SU-DHL-6 (cell line): ENCODE results near the gene NT5DC3.

Source experiments
- H2AFZ ChIP-seq: fragments of 200-600 bp; sonication (generic); 2 replicates; pipeline ENCODE4 v1.6.1; 2014; ENCODE audit warnings: low read depth, mild to moderate bottlenecking, moderate library complexity, mixed read lengths, antibody characterized with exemption, low read length; ENCODE audit not compliant: severe bottlenecking
- H3F3A ChIP-seq: fragments of 200-600 bp; shearing (Covaris generic); 2 replicates; pipeline ENCODE4 v1.6.0; 2016; ENCODE audit warnings: antibody characterized with exemption, mild to moderate bottlenecking; ENCODE audit not compliant: insufficient read depth
- H3K27ac ChIP-seq: fragments of 200-600 bp; sonication (generic); 2 replicates; pipeline ENCODE4 v1.5.1; 2016; ENCODE audit warnings: low read depth, mild to moderate bottlenecking, low read length, moderate library complexity, mixed read lengths
- H3K27me3 ChIP-seq: fragments of 200-600 bp; sonication (generic), shearing (Covaris generic); 2 replicates; pipeline ENCODE4 v1.6.0; 2014; ENCODE audit warnings: mild to moderate bottlenecking, low read length
- H3K36me3 ChIP-seq: fragments of 200-600 bp; sonication (generic); 2 replicates; pipeline ENCODE4 v1.6.1; 2014; ENCODE audit warnings: mild to moderate bottlenecking, low read length, mixed read lengths
- H3K4me2 ChIP-seq: fragments of 300-600, 200-600 bp; shearing (Covaris generic), sonication (generic); 2 replicates; pipeline ENCODE4 v1.6.0; 2014; ENCODE audit warnings: low read length, low read depth, mild to moderate bottlenecking; ENCODE audit not compliant: poor library complexity, severe bottlenecking
- H3K4me3 ChIP-seq: fragments of 200-600 bp; sonication (generic); 2 replicates; pipeline ENCODE4 v1.5.1; 2014; ENCODE audit warnings: antibody characterized with exemption, low read length, mild to moderate bottlenecking, mixed read lengths; ENCODE audit not compliant: insufficient read depth, poor library complexity, severe bottlenecking
- H3K79me2 ChIP-seq: fragments of 200-600 bp; sonication (generic); 2 replicates; pipeline ENCODE4 v1.6.1; 2014; ENCODE audit warnings: mild to moderate bottlenecking, low read length, moderate library complexity; ENCODE audit not compliant: insufficient read depth
- H3K9ac ChIP-seq: fragments of 200-600 bp; sonication (generic); 2 replicates; pipeline ENCODE4 v1.7.0; 2014; ENCODE audit warnings: mild to moderate bottlenecking, low read length
- H3K9me2 ChIP-seq: fragments of 200-600 bp; sonication (generic); replicated peaks from 2 replicates; pipeline ENCODE4 v1.6.1; 2014; ENCODE audit warnings: low read length; ENCODE audit not compliant: insufficient read depth
- H3K9me3 ChIP-seq: fragments of 200-600 bp; sonication (generic); 2 replicates; pipeline ENCODE4 v1.6.1; 2014; ENCODE audit warnings: low read length, mixed read lengths; ENCODE audit not compliant: insufficient read depth
- H4K20me1 ChIP-seq: fragments of 200-600 bp; sonication (generic); 2 replicates; pipeline ENCODE4 v1.6.1; 2014; ENCODE audit warnings: low read depth, mild to moderate bottlenecking, antibody characterized with exemption, low read length, moderate library complexity, mixed read lengths
- CTCF ChIP-seq: fragments of 200-600 bp; sonication (generic); IDR thresholded peaks from one replicate; pipeline ENCODE4 v1.5.1; 2017; ENCODE audit warnings: antibody characterized with exemption, mild to moderate bottlenecking, low read length, moderate library complexity; ENCODE audit not compliant: insufficient read depth, poor library complexity, severe bottlenecking
- EZH2phosphoT487 ChIP-seq: fragments of 200-600 bp; sonication (generic), shearing (Covaris generic); conservative IDR thresholded peaks from 2 replicates; pipeline ENCODE4 v1.6.1; 2018; ENCODE audit warnings: mild to moderate bottlenecking, antibody characterized with exemption, low read length, moderate library complexity, mixed read lengths

Gene NT5DC3

DNA sequence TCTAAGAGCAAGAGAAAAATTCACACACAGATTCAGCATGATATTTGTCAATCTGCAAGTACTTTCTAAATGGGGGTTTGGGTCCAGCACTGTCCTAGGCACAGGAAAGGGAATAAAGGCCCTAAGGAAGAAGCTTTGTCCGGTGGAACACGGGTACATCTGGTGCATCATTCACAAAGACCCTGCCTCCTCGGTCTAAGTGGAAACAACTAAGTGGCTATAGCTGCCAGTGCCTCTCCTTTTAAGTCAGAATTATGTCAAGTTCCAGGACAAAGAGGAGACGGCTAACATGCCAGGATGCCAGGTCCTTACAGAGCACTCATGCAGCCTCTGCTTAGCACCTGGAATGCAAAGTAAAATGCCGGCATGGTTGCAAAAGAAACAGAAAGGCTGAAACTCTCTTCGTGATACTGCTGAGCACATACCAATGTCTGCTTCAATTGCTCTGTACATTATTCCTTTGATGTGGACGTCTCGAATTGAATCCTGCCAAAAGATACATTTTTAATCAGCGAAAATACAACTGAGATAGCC, 47.5 kb downstream of the NT5DC3 start:
- Histone ChIP-seq H3K27me3 (no peaks in the 10 kb centered on the region), H3K9me3 (no peaks in the 10 kb centered on the region), H3K4me2 (no peak overlapping the region), H3K4me3 (no peak overlapping the region), H3K9ac (no peak overlapping the region), H4K20me1 (no peaks in the 10 kb centered on the region), H2AFZ (no peak overlapping the region), H3K9me2 (no peaks in the 10 kb centered on the region), H3F3A (no peaks in the 10 kb centered on the region), H3K79me2 (no peaks in the 10 kb centered on the region), H3K27ac (no peak overlapping the region), H3K36me3 (no peaks in the 10 kb centered on the region)
- TF ChIP-seq EZH2phosphoT487 = no peak
- TF ChIP-seq CTCF = no peak

DNA sequence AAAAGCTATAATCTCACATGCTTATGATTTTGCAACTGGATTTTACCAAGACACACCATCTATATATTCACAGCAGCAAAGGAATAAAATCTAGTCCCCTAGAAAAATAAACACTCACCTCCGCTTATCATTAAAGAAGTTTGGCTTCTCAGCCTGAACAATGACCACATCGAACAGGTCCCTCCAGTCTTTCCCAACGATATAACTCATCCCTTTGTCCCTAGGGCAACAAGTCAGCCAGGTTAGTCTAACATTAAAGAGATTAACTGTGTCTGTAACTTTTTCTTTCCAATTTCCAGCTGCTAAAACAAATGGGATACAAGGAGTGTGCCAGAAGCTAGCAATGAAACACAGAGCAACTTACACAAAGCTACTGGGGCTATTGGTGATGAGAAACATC, 48.0 kb downstream of the NT5DC3 start:
- Histone ChIP-seq H3K9me2 (no peaks in the 10 kb centered on the region), H4K20me1 (no peaks in the 10 kb centered on the region), H2AFZ (no peak overlapping the region), H3K27me3 (no peaks in the 10 kb centered on the region), H3F3A (no peaks in the 10 kb centered on the region), H3K4me2 (no peak overlapping the region), H3K27ac (no peak overlapping the region), H3K9me3 (no peaks in the 10 kb centered on the region), H3K79me2 (no peaks in the 10 kb centered on the region), H3K9ac (no peak overlapping the region), H3K36me3 (no peaks in the 10 kb centered on the region), H3K4me3 (no peak overlapping the region)
- TF ChIP-seq EZH2phosphoT487 (no peak), CTCF (no peak)

DNA sequence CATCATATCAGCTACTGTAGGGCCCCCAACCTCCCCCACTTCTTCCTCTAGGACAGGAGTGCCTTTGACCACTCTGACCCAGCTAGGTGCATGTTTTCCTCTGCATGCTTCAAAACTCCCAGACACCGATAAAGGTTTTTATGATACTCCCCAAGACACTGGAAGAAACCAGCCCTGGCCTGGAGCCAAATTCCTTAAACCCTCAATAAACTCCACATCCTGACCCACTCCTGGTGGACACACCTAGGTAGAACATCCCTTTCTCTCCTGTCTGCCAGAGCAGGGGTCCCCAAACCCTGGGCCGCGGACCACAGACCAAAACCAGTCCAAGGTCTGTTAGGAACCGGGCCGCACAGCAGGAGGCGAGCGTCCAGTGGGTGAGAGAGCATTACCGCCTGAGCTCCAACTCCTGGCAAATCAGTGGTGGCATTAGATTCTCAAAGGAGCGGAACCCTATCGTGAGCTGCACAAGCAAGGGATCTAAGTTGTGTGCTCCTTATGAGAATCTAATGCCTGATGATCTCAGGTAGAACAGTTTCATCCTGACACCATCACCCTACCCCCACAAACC, 49.6 kb downstream of the NT5DC3 start:
- TF ChIP-seq CTCF = no peak
- H3K36me3 ChIP-seq = no peaks in the 10 kb centered on the region
- no peak overlapping the region for H3K4me3 ChIP-seq
- no peak overlapping the region for H3K9ac ChIP-seq
- no peaks in the 10 kb centered on the region for H3K9me3 ChIP-seq
- no peaks in the 10 kb centered on the region for H3K27me3 ChIP-seq
- H4K20me1 ChIP-seq = no peaks in the 10 kb centered on the region
- H3F3A ChIP-seq = no peaks in the 10 kb centered on the region
- no peak overlapping the region for H3K27ac ChIP-seq
- no peak overlapping the region for H3K4me2 ChIP-seq
- H3K9me2 ChIP-seq = no peaks in the 10 kb centered on the region
- no peak overlapping the region for H2AFZ ChIP-seq
- H3K79me2 ChIP-seq = no peaks in the 10 kb centered on the region
